ENCODE measurements around the gene FANCL.
"Not testable (repeated sequence)": the region's sequence is repeated elsewhere in the genome, so short reads cannot be mapped to it uniquely, and the experiment has no call there.

The FANCL gene

GRCh38 chr2:58204195-58204959, 36.7 kb downstream of the FANCL start:
- peak; percentile 4 for DNase-seq (ENCODE audit: low read depth)

GRCh38 chr2:58203018-58203417, 38.1 kb downstream of the FANCL start:
- DNase-seq (ENCODE audit: low read depth), result no peak

GRCh38 chr2:58202404-58202803, 38.7 kb downstream of the FANCL start:
- no peak for DNase-seq (ENCODE audit: low read depth)

- DNase-seq (ENCODE audit: low read depth), result no peak
These were observed 43.2 kb downstream of the FANCL start for GRCh38 chr2:58197894-58198293.

DNA sequence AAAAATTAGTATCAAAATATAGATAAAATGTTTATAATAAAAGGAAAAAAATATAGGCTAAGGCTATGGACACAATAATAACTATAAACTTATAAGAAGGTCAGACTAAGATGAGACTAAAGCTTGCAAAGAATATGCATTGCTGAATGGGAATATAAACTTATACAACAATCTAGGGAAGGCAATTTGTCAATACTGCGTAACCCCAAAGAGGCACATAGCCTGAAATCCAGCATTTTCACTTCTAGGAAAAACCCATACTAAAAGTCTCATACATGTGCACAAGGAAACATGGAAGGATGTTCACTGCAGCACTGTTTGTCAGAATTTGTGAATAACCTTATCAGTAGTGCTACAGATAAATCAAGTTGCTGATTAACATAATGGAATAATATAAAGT, 45.5 kb downstream of the FANCL start:
- no peak for DNase-seq (ENCODE audit: low read depth)

DNA sequence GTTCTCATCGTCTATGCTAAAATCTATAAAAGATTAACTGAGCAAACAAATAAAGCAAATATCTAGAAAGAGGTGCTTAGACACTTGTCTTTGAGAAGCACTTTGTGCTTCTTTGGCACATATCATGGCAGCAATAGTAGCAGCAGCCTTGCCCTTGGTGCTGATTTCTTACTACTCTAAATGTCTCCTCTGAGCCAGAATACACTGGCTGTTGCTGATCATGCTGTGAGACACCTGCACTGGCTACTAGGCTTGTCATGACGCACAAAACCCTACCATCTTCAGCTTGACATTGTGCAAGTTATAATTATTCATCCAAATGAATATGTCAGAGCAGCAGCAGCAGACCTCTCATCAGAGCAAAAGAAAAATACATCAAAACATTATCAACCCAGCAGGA, 46.7 kb downstream of the FANCL start:
- no peak for DNase-seq (ENCODE audit: low read depth)

DNA sequence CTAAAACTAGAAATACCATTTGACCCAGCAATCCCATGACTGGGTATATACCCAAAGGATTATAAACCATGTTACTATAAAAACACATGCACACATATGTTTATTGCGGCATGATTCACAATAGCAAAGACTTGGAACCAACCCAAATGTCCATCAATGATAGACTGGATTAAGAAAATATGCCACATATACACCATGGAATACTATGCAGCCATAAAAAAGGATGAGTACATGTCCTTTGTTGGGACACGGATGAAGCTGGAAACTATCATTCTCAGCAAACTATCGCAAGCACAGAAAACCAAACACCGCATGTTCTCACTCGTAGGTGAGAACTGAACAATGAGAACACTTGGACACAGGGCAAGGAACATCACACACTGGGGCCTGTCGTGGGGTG, 54.1 kb downstream of the FANCL start:
- DNase-seq (ENCODE audit: low read depth), result not testable (repeated sequence)

DNA sequence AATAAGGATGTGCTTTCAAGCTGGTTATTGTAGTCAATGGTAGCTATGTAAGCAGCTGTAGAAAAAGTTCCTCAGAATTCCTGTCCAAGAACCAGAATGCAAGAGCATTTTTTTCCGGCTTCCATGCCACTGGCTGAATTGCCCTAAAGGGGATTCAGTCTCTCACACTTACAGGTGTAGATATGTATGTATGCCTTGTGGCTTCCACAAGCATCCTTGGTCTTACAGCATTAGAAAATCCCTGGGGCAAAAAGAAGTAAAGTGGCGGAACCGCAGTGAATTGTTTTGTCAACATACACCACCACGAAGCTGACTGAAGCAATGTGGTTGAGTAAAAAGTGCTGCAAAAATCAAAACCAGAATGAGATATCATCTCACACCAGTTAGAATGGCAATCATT, 54.6 kb downstream of the FANCL start:
- DNase-seq (ENCODE audit: low read depth), result no peak

DNA sequence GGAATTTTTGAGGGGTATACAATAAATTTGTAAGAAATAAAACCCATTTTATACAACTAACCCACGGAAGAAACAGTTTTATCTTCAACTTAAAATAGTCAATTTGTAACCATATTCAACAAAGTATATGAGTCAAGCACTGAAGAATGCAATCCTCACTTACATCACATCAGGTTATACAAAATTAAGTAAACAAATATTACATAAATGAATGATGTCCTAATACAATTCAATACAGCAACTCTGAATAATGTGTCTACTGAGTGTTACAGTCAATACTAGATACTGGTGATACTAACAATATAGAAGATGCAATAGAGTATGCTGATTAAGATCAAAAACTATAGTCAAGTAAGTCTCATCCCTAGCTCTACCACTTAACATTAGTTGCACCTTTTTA, 58.6 kb downstream of the FANCL start:
- DNase-seq (ENCODE audit: low read depth), result peak; percentile 46

GRCh38 chr2:58180635-58181034, 60.5 kb downstream of the FANCL start:
- no peak for DNase-seq (ENCODE audit: low read depth)

DNA sequence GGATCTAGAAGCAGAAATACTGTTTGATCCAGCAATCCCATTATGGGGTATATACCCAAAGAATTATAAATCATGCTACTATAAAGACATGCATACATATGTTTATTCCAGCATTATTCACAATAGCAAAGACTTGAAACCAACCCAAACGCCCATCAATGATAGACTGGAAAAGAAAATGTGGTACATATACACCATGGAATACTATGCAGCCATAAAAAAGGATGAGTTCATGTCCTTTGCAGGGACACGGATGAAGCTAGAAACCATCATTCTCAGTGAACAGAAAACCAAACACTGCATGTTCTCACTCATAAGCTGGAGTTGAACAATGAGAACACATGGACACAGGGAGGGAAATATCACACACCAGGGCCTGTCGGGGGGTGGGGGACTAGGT, 61.0 kb downstream of the FANCL start:
- not testable (repeated sequence) for DNase-seq (ENCODE audit: low read depth)

DNA sequence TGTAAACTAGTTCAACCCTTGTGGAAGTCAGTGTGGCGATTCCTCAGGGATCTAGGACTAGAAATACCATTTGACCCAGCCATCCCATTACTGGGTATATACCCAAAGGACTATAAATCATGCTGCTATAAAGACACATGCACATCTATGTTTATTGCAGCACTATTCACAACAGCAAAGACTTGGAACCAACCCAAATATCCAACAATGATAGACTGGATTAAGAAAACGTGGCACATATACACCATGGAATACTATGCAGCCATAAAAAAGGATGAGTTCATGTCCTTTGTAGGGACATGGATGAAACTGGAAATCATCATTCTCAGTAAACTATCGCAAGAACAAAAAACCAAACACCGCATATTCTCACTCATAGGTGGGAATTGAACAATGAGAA, 63.9 kb downstream of the FANCL start:
- not testable (repeated sequence) for DNase-seq (ENCODE audit: low read depth)

- not testable (repeated sequence) for DNase-seq (ENCODE audit: low read depth)
These were observed 69.3 kb downstream of the FANCL start for GRCh38 chr2:58171831-58172230.

DNA sequence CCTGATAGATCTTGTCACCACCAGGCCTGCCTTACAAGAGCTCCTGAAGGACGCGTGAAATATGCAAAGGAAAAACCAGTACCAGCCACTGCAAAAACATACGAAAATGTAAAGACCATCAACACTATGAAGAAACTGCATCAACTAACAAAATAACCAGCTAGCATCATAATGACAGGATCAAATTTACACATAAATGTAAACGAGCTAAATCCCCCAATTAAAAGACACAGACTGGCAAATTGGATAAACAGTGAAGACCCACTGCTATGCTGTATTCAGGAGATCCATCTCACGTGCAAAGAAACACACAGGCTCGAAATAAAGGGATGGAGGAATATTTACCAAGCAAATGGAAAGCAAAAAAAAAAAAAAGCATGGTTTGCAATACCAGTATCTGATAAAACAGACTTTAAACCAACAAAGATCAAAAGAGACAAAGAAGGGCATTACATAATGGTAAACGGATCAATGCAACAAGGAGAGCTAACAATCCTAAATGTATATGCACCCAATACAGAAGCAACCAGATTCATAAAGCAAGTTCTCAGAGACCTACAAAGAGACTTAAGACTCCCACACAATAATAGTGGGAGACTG, 70.7 kb downstream of the FANCL start:
- DNase-seq (ENCODE audit: low read depth), result not testable (repeated sequence)

DNA sequence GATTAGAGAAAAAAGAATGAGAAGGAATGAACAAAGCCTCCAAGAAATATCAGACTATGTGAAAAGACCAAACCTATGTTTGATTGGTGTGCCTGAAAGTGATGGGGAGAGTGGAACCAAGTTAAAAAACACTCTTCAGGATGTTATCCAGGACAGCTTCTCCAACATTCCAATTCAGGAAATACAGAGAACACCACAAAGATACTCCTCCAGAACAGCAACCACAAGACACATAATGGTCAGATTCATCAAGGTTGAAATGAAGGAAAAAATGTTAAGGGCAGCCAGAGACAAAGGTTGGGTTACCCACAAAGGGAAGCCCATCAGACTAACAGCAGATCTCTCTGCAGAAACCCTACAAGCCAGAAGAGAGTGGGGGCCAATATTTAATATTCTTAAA, 71.3 kb downstream of the FANCL start:
- DNase-seq (ENCODE audit: low read depth), result not testable (repeated sequence)

DNA sequence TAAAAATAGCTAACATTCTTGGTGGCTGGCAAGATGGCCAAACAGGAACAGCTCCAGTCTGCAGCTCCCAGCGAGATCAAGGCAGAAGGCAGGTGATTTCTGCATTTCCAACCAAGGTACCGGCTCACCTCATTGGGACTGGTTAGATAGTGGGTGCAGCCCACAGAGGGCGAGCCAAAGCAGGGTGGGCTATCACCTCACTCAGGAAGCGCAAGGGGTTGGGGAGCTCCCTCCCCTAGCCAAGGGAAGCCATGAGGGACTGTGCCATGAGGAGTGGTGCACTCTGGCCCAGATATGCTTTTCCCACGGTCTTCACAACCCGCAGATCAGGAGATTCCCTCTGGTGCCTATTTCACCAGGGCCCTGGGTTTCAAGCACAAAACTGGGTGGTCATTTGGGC, 73.0 kb downstream of the FANCL start:
- not testable (repeated sequence) for DNase-seq (ENCODE audit: low read depth)

DNA sequence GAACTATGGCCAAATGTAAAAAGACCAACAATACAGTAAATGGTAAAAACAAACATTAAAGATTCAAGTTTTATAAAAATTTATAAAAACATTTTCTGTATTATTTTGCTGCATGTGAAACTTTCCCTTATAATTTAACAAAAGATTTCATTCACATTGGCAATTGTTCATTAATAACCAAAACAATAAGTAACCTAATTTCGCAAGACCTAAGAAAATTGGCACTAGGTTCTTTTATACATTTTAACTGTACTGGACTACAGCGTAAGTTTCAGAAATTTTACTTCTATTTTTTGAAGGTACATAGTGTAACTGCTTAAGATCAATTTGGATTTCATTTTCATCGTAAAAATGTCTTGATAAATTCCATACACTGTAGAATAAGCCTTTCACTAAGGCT, 77.2 kb downstream of the FANCL start:
- DNase-seq (ENCODE audit: low read depth), result no peak

DNA sequence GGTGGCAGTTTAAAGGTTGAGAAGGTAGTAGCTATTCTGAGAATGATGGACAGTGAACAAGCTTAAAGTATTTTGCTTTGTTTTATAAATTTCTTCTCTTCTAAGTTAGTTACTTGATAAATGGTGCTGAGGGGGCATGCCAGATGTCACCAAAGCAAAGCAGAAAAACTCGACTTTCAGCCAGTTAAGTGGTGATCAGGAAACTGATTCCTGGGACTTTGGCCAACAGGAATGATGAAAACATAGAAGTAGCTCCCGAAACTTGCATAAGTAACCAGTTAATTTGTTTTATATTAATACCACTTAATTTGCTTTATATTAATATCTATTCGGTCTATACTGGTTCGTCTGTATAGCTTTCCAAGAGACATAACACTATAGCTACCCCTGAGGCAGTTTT, 82.6 kb downstream of the FANCL start:
- DNase-seq (ENCODE audit: low read depth), result no peak

- DNase-seq (ENCODE audit: low read depth), result no peak
These were observed 83.4 kb downstream of the FANCL start for GRCh38 chr2:58157754-58158153.

DNA sequence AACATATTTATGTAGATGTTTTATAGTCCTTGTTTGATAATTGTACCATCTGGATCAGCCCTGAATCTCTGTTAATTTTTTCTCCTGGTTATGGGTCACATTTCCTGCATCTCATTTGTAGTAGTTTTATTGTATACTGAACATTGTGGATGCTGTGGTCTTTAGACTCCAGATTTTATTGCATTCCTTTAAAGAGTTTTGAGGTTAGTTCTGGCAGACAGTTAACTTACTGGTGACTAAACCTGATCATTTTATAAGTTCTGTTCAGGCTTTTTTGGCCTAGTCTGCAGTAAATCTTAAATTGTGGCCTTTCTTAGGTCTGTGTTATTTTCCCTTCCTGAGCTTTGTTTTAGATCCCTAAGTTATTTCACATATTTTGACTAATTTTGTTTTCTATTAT, 84.3 kb downstream of the FANCL start:
- DNase-seq (ENCODE audit: low read depth), result peak; percentile 10

DNA sequence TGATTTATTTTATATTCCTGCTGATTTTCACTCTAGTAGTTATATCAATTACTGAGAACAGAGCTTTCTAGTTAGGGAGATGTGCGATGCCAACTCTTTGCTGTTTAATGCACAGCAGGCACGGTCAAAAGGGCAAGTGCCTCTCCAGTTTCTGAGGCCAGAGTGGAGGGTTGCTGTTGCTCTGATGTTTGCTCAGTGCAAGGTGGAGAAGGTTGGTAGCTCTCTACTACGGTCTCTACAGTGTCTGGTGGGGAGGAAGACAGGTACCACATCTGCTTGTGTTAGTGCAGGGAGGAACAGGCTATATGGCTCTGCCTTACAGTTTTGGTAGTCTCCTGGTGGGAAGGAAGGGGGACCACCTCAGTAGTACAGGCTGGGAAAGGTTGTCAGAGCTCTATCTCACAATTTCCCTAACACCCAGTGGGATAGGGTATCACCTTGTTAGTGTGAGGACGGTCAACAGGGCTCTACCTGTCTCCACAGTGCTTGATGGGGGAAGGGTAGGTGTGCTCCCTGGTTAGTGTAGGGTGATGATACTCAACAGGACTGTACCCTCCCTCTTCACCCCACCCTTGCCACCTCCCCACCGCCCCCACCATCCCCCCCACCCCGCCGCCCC, 85.9 kb downstream of the FANCL start:
- no peak for DNase-seq (ENCODE audit: low read depth)

DNA sequence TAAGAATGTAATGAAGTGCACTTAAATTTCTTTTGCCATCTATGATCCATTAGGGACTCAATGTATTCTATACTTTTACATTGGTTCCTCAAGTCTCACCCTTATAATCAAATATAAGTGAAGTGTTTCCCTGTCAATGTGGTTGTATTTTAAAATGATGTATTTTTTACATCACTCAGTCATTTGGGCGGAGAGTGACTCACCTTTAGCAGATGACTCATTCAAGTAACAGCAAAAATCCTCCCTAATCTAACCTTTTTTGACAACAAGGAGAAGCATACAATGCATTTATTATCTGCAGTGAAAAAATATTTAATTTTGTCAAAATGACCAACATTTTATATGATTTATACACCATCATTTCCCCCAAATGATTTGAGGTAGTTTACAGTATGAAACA, 94.4 kb downstream of the FANCL start:
- DNase-seq (ENCODE audit: low read depth), result peak; percentile 78

- not testable (repeated sequence) for DNase-seq (ENCODE audit: low read depth)
These were observed 95.4 kb downstream of the FANCL start for GRCh38 chr2:58145769-58146168.
